Kasumi-1 (cell line): Measurements from ENCODE around the gene HDHD5.
A peak's percentile ranks its signal among the peaks of the same experiment; 100 is the strongest.
"Not testable (repeated sequence)": the region's sequence is repeated elsewhere in the genome, so short reads cannot be mapped to it uniquely, and the experiment has no call there.

Experiments used
- DNase-seq, 2 experiments: peaks; one replicate each; lab custom pipeline; 2025; lab: John Stamatoyannopoulos, UW

Gene HDHD5

GRCh38 chr22:17155941-17156340 lies 3.1 kb downstream of the HDHD5 start:
- peak in 1 of 2 experiments; percentile 8 for DNase-seq

GRCh38 chr22:17152971-17153370 lies 6.1 kb downstream of the HDHD5 start:
- DNase-seq = no peak

GRCh38 chr22:17152340-17152739 lies 6.7 kb downstream of the HDHD5 start:
- DNase-seq = no peak

- DNase-seq = no peak
Observed at GRCh38 chr22:17149076-17149815, 9.8 kb downstream of the HDHD5 start.

- not testable (repeated sequence) for DNase-seq
Observed at GRCh38 chr22:17147458-17147857, 11.6 kb downstream of the HDHD5 start.

GRCh38 chr22:17145021-17145680 lies 13.9 kb downstream of the HDHD5 start:
- no peak for DNase-seq

GRCh38 chr22:17143826-17144225 lies 15.3 kb downstream of the HDHD5 start:
- DNase-seq = no peak

- DNase-seq = no peak
Observed at GRCh38 chr22:17143101-17143500, 16.0 kb downstream of the HDHD5 start.

- DNase-seq = no peak
Observed at GRCh38 chr22:17140826-17141766, 18.0 kb downstream of the HDHD5 start.

GRCh38 chr22:17140022-17140421 lies 19.1 kb downstream of the HDHD5 start:
- no peak for DNase-seq

- no peak for DNase-seq
Observed at GRCh38 chr22:17138513-17138912, 20.6 kb downstream of the HDHD5 start.

- DNase-seq = no peak
Observed at GRCh38 chr22:17137861-17138425, 21.1 kb downstream of the HDHD5 start.

- no peak for DNase-seq
Observed at GRCh38 chr22:17137170-17137569, 21.9 kb downstream of the HDHD5 start.

- no peak for DNase-seq
Observed at GRCh38 chr22:17135153-17135760, 23.8 kb downstream of the HDHD5 start.

- DNase-seq = no peak
Observed at GRCh38 chr22:17133137-17133536, 25.9 kb downstream of the HDHD5 start.

- no peak for DNase-seq
Observed at GRCh38 chr22:17132112-17132511, 27.0 kb downstream of the HDHD5 start.

GRCh38 chr22:17131686-17132085 lies 27.4 kb downstream of the HDHD5 start:
- DNase-seq = no peak

GRCh38 chr22:17130199-17130598 lies 28.9 kb downstream of the HDHD5 start:
- no peak for DNase-seq

- peak; percentile 61 to 70 for DNase-seq
Observed at GRCh38 chr22:17121233-17122195, 37.6 kb downstream of the HDHD5 start, which contains the start of gene TMEM121B. Gene TMEM121B (minus strand): TSS chr22:17121360. CDS start chr22:17121127, 233 bp downstream.

- DNase-seq = peak in 1 of 2 experiments; percentile 3
Observed at GRCh38 chr22:17120711-17121232, 38.3 kb downstream of the HDHD5 start.
